B cell (primary cell): ENCODE results near the gene ASMTL. TPM values are rescaled to one million over a fixed set of nuclear protein-coding genes. Genes with fewer than 3 reads are reported as not detected.
"Not testable (repeated sequence)": the region's sequence is repeated elsewhere in the genome, so short reads cannot be mapped to it uniquely, and the experiment has no call there.

Experiments
- ATAC-seq: fragments of 200-7000 bp; cut with Tn5 transposase; one replicate; pipeline ENCODE4 v1.10.0; 2021; ENCODE audit warnings: low read depth, mild to moderate bottlenecking, moderate number of reproducible peaks, moderate library complexity
- CTCF ChIA-PET: fragments of 350-600 bp; sonication (Branson Sonifier 250); formaldehyde crosslinking; loops from one replicate; lab custom pipeline; 2021; ENCODE audit warnings: antibody characterized with exemption, inconsistent platforms; lab: Charles Lee
- POLR2A ChIA-PET: fragments of 350-600 bp; sonication (Branson Sonifier 250); formaldehyde crosslinking; loops from one replicate; lab custom pipeline; 2021; ENCODE audit warnings: antibody characterized with exemption; lab: Charles Lee
- DNase-seq: peaks from one replicate; pipeline ENCODE4 v3.0.0; 2013
- H2AFZ ChIP-seq: 2 replicates; pipeline ENCODE4 v1.6.1; 2012; ENCODE audit warnings: mild to moderate bottlenecking, low read depth, low read length; ENCODE audit not compliant: insufficient read depth, poor library complexity, severe bottlenecking
- H3K27ac ChIP-seq, 2 donors: 1 replicate in 1 of 2; 2 replicates in 1 of 2; pipeline ENCODE4 v1.5.1; 2012 to 2013; ENCODE audit warnings: low read length in 2 of 2, mild to moderate bottlenecking in 2 of 2, moderate library complexity in 1 of 2
- H3K27me3 ChIP-seq, 4 experiments: fragments of 200-600 bp in 1 of 4; sonication (generic) in 1 of 4; replicated peaks in 1 of 4; 1 replicate in 2 of 4; 2 replicates in 2 of 4; pipeline versions ENCODE4 v1.6.1 to v1.7.0; 2013 to 2016; ENCODE audit warnings: low read length in 3 of 4, mild to moderate bottlenecking in 2 of 4, mixed read lengths in 1 of 4, moderate library complexity in 1 of 4; ENCODE audit not compliant: insufficient read depth in 4 of 4, control insufficient read depth in 3 of 4; ENCODE audit errors: control extremely low read depth in 1 of 4
- H3K36me3 ChIP-seq, 2 experiments: replicated peaks in 1 of 2; 1 replicate in 1 of 2; 2 replicates in 1 of 2; pipeline versions ENCODE4 v1.6.1 to v1.7.1; 2013; ENCODE audit warnings: low read length in 1 of 2; ENCODE audit not compliant: insufficient read depth in 2 of 2, control insufficient read depth in 1 of 2; ENCODE audit errors: control extremely low read depth in 1 of 2, extremely low read depth in 1 of 2
- H3K4me1 ChIP-seq, 2 donors: fragments of 200-600 bp in 1 of 2; sonication (generic) in 1 of 2; 1 replicate in 1 of 2; 2 replicates in 1 of 2; pipeline versions ENCODE4 v1.5.1 to v1.6.1; 2013 to 2017; ENCODE audit warnings: low read length in 2 of 2; ENCODE audit not compliant: control insufficient read depth in 2 of 2, insufficient read depth in 2 of 2
- H3K4me2 ChIP-seq: replicated peaks from 2 replicates; pipeline ENCODE3; 2012; ENCODE audit warnings: mild to moderate bottlenecking, low read depth, low read length; ENCODE audit not compliant: poor library complexity, severe bottlenecking
- H3K4me3 ChIP-seq, 5 experiments: fragments of 200-600 bp in 1 of 5; sonication (generic) in 1 of 5; 1 replicate in 3 of 5; 2 replicates in 2 of 5; pipeline versions ENCODE4 v1.5.1 to v1.7.0; 2011 to 2016; ENCODE audit warnings: low read length in 4 of 5, mild to moderate bottlenecking in 4 of 5, low read depth in 2 of 5, control low read depth in 1 of 5, moderate library complexity in 1 of 5; ENCODE audit not compliant: insufficient read depth in 1 of 5; ENCODE audit errors: control extremely low read depth in 1 of 5, extremely low read depth in 1 of 5
- H3K79me2 ChIP-seq: fragments of 200-600 bp; sonication (generic); one replicate; pipeline ENCODE4 v1.6.0; 2016; ENCODE audit warnings: low read length; ENCODE audit not compliant: control insufficient read depth, insufficient read depth
- H3K9ac ChIP-seq: fragments of 200-600 bp; sonication (generic); 2 replicates; pipeline ENCODE4 v1.6.1; 2017; ENCODE audit warnings: mild to moderate bottlenecking, low read length, moderate library complexity
- H3K9me3 ChIP-seq, 3 donors: one replicate each; pipeline versions ENCODE4 v1.6.1 to v1.7.1; 2013; ENCODE audit warnings: low read length in 2 of 3; ENCODE audit not compliant: control insufficient read depth in 2 of 3, insufficient read depth in 1 of 3; ENCODE audit errors: control extremely low read depth in 1 of 3
- H4K20me1 ChIP-seq: 2 replicates; pipeline ENCODE4 v1.6.0; 2012; ENCODE audit warnings: mild to moderate bottlenecking, low read length; ENCODE audit not compliant: insufficient read depth, control insufficient read depth, poor library complexity, severe bottlenecking
- H3K27ac Mint-ChIP-seq: one replicate; pipeline ENCODE4 v1.8.0; 2021; ENCODE audit warnings: mixed read lengths
- H3K27me3 Mint-ChIP-seq: one replicate; pipeline ENCODE4 v1.8.0; 2021; ENCODE audit warnings: mixed read lengths
- H3K4me1 Mint-ChIP-seq: one replicate; pipeline ENCODE4 v1.8.0; 2021; ENCODE audit warnings: mixed read lengths
- H3K4me3 Mint-ChIP-seq: one replicate; pipeline ENCODE4 v1.8.0; 2021; ENCODE audit warnings: mixed read lengths
- H3K9me3 Mint-ChIP-seq: one replicate; pipeline ENCODE4 v1.8.0; 2022; ENCODE audit warnings: mixed read lengths; ENCODE audit not compliant: insufficient read depth
- CTCF ChIP-seq: fragments of 200-600 bp; IDR thresholded peaks from one replicate; pipeline ENCODE4 v1.8.0; 2022; ENCODE audit warnings: antibody characterized with exemption, mild to moderate bottlenecking
- EZH2 ChIP-seq: IDR thresholded peaks from 2 replicates; pipeline ENCODE4 v1.6.1; 2012; ENCODE audit warnings: borderline replicate concordance, low read depth, mild to moderate bottlenecking, moderate library complexity, low read length; ENCODE audit not compliant: insufficient read depth, poor library complexity, severe bottlenecking
- WGBS: methylation state at CpG from one replicate; pipeline ENCODE4 v1.1.5; 2013; ENCODE audit warnings: missing lambda C conversion rate; ENCODE audit not compliant: insufficient coverage; 5-methylcytosine and 5-hydroxymethylcytosine counted together
- intact Hi-C: fragments of 100-400 bp; cut with micrococcal nuclease; formaldehyde crosslinking; loops from one replicate; pipeline ENCODE4 v1.10.0; 2022
- polyA plus RNA-seq: library from polyadenylated mRNA; depleted of rRNA; stranded (reverse); fragments of >200 nt; gene quantifications from 2 replicates; pipeline ENCODE4 v1.2.3, GENCODE V29; 2012
- total RNA-seq, 2 donors: library from RNA; stranded (reverse); fragments of 120-200 nt in 1 of 2; gene quantifications; 1 replicate in 1 of 2; 2 replicates in 1 of 2; pipeline versions ENCODE4 v1.2.3 to v1.2.4, GENCODE V29; 2013 to 2022

Gene ASMTL
- total and polyA plus RNA-seq, 2 donors (not counting 1 experiment from before 2014, with no cell fraction given), result 33.3 to 52.9 TPM

GRCh38 chrX:1427756-1428155 is 25.0 kb downstream of the ASMTL start:
- Histone ChIP-seq H4K20me1 (no peaks in the 10 kb centered on the region), H3K4me2 (no peak overlapping the region), H3K4me1 (no peaks in the 10 kb centered on the region), H3K9ac (no peak overlapping the region), H3K79me2 (no peaks in the 10 kb centered on the region), H3K9me3 (peaks cover 0 to 10% (median 5%) of the 10 kb centered on the region in 3 donors), H3K36me3 (peaks cover 2 to 27% of the 10 kb centered on the region in 2 experiments), H3K4me3 (no peak overlapping the region), H3K27ac (no peak overlapping the region), H3K27me3 (no peaks in the 10 kb centered on the region), H2AFZ (no peak overlapping the region)
- Mint-ChIP-seq H3K4me3 (no peak overlapping the region), H3K27ac (no peak overlapping the region), H3K4me1 (no peaks in the 10 kb centered on the region), H3K9me3 (peaks cover 3% of the 10 kb centered on the region), H3K27me3 (no peaks in the 10 kb centered on the region)
- ATAC-seq (no peak), DNase-seq (no peak)
- ChIA-PET POLR2A (no interaction called here), CTCF (no interaction called here)
- 96% methylated on average over 32 of the region's 32 CpGs for WGBS
- TF ChIP-seq CTCF (no peak), EZH2 (no peak)
- intact Hi-C loops, result no loop called here

- H3K9ac ChIP-seq, H3K4me1 Mint-ChIP-seq: not testable (repeated sequence)
- peaks cover 3 to 37% of the 10 kb centered on the region in 2 experiments for H3K36me3 ChIP-seq
These were observed 26.4 kb downstream of the ASMTL start for GRCh38 chrX:1426321-1426720.

More at GRCh38 chrX:1426321-1426720, 26.4 kb downstream of the ASMTL start:
- POLR2A ChIA-PET, H3K4me3 ChIP-seq, DNase-seq, H3K4me1 ChIP-seq, H2AFZ ChIP-seq, H3K9me3 Mint-ChIP-seq, H3K27ac ChIP-seq, H3K4me2 ChIP-seq, intact Hi-C loops, H3K27me3 Mint-ChIP-seq, ATAC-seq, CTCF ChIA-PET, H3K79me2 ChIP-seq, H4K20me1 ChIP-seq, H3K27ac Mint-ChIP-seq, H3K27me3 ChIP-seq, H3K4me3 Mint-ChIP-seq: not testable (repeated sequence)
- 95% methylated on average over 15 of the region's 16 CpGs for WGBS
- peaks cover 0 to 24% (median 16%) of the 10 kb centered on the region in 3 donors for H3K9me3 ChIP-seq
